Sigmoid colon (tissue), 4 donors: ENCODE results near the gene SIRT5.

ENCODE experiments used
- EP300 ChIP-seq, 4 donors: sonication (generic); formaldehyde crosslinking; IDR thresholded peaks; one replicate each; pipeline ENCODE4 v1.6.1; 2017; ENCODE audit warnings: antibody characterized with exemption in 4 of 4
- POLR2A ChIP-seq, 2 donors: fragments of 450-650 bp; IDR thresholded peaks; one replicate each; pipeline ENCODE4 v1.6.1; 2016; ENCODE audit warnings: antibody characterized with exemption in 2 of 2, mild to moderate bottlenecking in 2 of 2, moderate library complexity in 2 of 2
- POLR2AphosphoS5 ChIP-seq, 4 donors: sonication (generic); formaldehyde crosslinking; IDR thresholded peaks; one replicate each; pipeline ENCODE4 v1.6.1; 2017; ENCODE audit warnings: antibody characterized with exemption in 4 of 4
- TF ChIP-seq, protein P1 (sequence below), 4 experiments: fragments of 450-650 bp in 3 of 4; fragments of 200-600 bp in 1 of 4; IDR thresholded peaks; one replicate each; pipeline ENCODE4 v1.5.1; 2016 to 2019; ENCODE audit warnings: antibody characterized with exemption in 4 of 4, mild to moderate bottlenecking in 3 of 4, moderate library complexity in 2 of 4

DNA sequence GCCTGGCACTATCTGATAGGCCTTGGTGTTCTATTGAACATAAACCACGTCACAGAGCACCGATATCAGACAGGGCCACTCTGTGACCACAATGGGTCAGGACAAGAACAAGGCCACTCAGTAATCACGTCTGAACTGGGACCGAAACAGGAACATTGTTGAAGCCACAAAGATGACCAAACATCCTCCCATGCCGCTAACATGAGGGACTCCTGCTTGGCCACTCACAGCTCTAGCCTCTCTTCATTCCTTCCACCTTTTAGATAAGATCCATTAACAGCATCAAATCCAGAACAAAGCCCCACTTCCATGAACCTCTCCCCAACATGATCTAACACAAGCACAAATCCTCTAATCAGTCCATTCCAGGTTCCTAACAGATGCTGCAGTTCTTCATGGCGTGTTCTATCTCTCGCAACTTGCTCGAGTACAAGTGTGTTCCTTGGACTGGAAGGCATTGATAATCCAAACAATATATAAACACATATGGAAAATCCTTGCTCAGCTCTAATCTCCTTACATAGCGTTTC lies 7.4 kb downstream of the SIRT5 start:
- TF ChIP-seq POLR2A (IDR thresholded peaks at IDR 0.05): no peak
- TF ChIP-seq, protein P1, sequence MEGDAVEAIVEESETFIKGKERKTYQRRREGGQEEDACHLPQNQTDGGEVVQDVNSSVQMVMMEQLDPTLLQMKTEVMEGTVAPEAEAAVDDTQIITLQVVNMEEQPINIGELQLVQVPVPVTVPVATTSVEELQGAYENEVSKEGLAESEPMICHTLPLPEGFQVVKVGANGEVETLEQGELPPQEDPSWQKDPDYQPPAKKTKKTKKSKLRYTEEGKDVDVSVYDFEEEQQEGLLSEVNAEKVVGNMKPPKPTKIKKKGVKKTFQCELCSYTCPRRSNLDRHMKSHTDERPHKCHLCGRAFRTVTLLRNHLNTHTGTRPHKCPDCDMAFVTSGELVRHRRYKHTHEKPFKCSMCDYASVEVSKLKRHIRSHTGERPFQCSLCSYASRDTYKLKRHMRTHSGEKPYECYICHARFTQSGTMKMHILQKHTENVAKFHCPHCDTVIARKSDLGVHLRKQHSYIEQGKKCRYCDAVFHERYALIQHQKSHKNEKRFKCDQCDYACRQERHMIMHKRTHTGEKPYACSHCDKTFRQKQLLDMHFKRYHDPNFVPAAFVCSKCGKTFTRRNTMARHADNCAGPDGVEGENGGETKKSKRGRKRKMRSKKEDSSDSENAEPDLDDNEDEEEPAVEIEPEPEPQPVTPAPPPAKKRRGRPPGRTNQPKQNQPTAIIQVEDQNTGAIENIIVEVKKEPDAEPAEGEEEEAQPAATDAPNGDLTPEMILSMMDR (IDR thresholded peaks at IDR 0.05): no peak
- TF ChIP-seq EP300 (IDR thresholded peaks at IDR 0.05): no peak
- TF ChIP-seq POLR2AphosphoS5 (IDR thresholded peaks at IDR 0.05): no peak
